Measurements from ENCODE around the gene SLC24A5. TPM values are rescaled to one million over a fixed set of nuclear protein-coding genes. Genes with fewer than 3 reads are reported as not detected.

Gene SLC24A5
- total and polyA plus RNA-seq, 4 experiments from 2014 or later = not detected

DNA sequence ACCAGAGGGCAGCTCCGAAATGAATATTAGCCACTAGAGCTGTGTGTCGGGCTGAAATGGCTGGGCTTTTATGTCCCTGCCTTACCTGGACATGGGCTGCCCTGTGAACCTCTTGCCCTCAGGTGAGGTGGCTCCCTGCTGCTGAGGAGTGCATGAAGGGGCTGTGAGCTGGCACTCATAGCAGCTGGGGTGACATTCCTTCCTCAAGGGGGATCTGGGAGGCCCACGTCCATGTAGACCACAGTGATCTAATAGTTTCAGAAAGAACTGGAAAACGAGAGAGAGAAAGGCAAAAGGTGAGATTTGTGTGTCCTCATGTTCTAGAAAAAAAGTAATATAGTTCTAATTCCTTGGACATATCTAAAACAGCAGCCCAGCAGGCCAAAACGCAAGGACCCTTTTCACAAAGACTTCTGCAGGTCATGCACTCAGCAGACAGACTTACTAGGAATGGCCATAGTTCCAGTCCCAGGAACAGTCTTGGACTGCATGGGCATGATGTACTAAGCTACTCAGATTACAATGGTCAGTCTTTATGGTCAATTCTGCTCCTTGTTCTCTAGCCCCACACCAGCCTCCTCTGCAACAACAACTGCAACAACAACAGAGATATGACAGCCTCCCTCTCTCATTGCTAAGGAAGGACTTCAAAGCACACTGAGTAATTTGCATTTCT, 10.8 kb upstream of the SLC24A5 start:
- intact Hi-C loops (cut with micrococcal nuclease) = no loop called here
- H3K9me3 Mint-ChIP-seq = peaks cover 0 to 2% (median 0%) of the 10 kb centered on the region in 8 donors
- no peak overlapping the region for H3K4me3 Mint-ChIP-seq
- H3K36me3 Mint-ChIP-seq = no peaks in the 10 kb centered on the region
- H3K27me3 ChIP-seq (ENCODE audit: insufficient read depth, low read length) = peaks cover 4% of the 10 kb centered on the region
- no peak overlapping the region for H3K4me3 ChIP-seq (ENCODE audit: low read length in 2 of 2)
- peaks cover 16 to 19% of the 10 kb centered on the region in 2 donors for H3K27me3 Mint-ChIP-seq
- no peaks in the 10 kb centered on the region for H3K9me3 ChIP-seq (ENCODE audit: control insufficient read depth in 1 of 2, low read length in 2 of 2)
- no peaks in the 10 kb centered on the region for H3K4me1 Mint-ChIP-seq
- POLR2A ChIA-PET (ENCODE audit: partially characterized antibody) = no interaction called here
- H3K36me3 ChIP-seq (ENCODE audit: insufficient read depth, low read length) = no peaks in the 10 kb centered on the region
- no peaks in the 10 kb centered on the region for H3K4me1 ChIP-seq (ENCODE audit: insufficient read depth, low read length)
- no peak overlapping the region for H3K27ac ChIP-seq (ENCODE audit: low read depth, low read length)
- no peak overlapping the region for H3K27ac Mint-ChIP-seq
- DNase-seq = no peak
- CTCF ChIA-PET (ENCODE audit: partially characterized antibody) = no interaction called here

DNA sequence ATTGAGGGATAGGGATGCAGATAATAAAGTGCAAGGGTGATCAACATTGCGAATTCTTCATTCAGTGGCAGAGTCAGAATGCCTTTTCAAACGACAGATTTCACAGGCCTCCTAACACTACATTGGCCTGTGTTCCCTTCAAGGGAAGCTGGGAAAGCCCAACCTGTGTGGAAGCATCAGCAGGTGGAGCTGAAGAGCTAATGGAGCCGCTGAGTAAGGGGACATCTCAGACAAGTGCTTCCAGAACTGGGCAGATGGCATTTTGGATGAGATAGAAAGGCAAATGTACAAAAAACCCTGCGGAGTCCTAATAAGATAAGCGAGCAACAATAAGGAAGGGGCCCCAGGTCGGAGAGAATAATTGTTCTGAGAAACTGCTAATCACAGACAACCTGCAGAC, 8.5 kb upstream of the SLC24A5 start:
- H3K27me3 ChIP-seq (ENCODE audit: insufficient read depth, low read length) = no peaks in the 10 kb centered on the region
- no peaks in the 10 kb centered on the region for H3K36me3 Mint-ChIP-seq
- POLR2A ChIA-PET (ENCODE audit: partially characterized antibody) = no interaction called here
- peaks cover 0 to 2% (median 0%) of the 10 kb centered on the region in 8 donors for H3K9me3 Mint-ChIP-seq
- no peaks in the 10 kb centered on the region for H3K4me1 ChIP-seq (ENCODE audit: insufficient read depth, low read length)
- H3K4me3 Mint-ChIP-seq = no peak overlapping the region
- intact Hi-C loops (cut with micrococcal nuclease) = no loop called here
- no peak overlapping the region for H3K27ac ChIP-seq (ENCODE audit: low read depth, low read length)
- H3K27me3 Mint-ChIP-seq = peaks cover 13 to 20% of the 10 kb centered on the region in 2 donors
- no peaks in the 10 kb centered on the region for H3K36me3 ChIP-seq (ENCODE audit: insufficient read depth, low read length)
- no peaks in the 10 kb centered on the region for H3K4me1 Mint-ChIP-seq
- H3K9me3 ChIP-seq (ENCODE audit: control insufficient read depth in 1 of 2, low read length in 2 of 2) = no peaks in the 10 kb centered on the region
- no peak for DNase-seq
- H3K4me3 ChIP-seq (ENCODE audit: low read length in 2 of 2) = no peak overlapping the region
- CTCF ChIA-PET (ENCODE audit: partially characterized antibody) = interaction anchor here (1.1 kb wide), 1 partner anchor 173 kb away, joined by 3 read pairs; no protein-coding TSS in a partner anchor
- peak overlapping the region in 1 of 7 donors; percentile 69 for H3K27ac Mint-ChIP-seq

DNA sequence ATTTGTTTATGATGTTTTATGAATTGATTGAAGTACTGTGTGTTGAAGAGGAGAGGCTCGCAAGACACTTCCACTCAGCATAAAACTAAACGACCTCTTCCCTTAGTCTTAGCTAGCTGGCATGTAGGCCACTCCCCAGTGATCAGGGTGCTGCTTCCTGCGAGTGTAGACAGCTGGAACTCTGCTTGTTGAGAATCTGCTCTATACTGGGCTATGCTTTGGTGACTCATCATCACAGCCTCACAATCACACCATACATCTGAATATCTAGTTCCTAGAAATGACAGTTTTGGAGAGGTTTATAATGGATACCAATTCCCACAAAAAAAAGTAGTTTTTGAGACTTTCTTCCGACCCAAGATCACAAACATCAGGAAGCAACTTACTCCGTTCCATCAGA, 1.5 kb upstream of the SLC24A5 start:
- no peak overlapping the region for H3K4me3 Mint-ChIP-seq
- H3K36me3 ChIP-seq (ENCODE audit: insufficient read depth, low read length) = no peaks in the 10 kb centered on the region
- DNase-seq = no peak
- no peak overlapping the region for H3K27ac Mint-ChIP-seq
- H3K27me3 Mint-ChIP-seq = peaks cover 4 to 5% of the 10 kb centered on the region in 2 donors
- intact Hi-C loops (cut with micrococcal nuclease) = no loop called here
- ChIA-PET POLR2A (ENCODE audit: partially characterized antibody) (no interaction called here), CTCF (ENCODE audit: partially characterized antibody) (no interaction called here)
- no peaks in the 10 kb centered on the region for H3K36me3 Mint-ChIP-seq
- H3K4me3 ChIP-seq (ENCODE audit: low read length in 2 of 2) = no peak overlapping the region
- H3K27ac ChIP-seq (ENCODE audit: low read depth, low read length) = no peak overlapping the region
- H3K9me3 ChIP-seq (ENCODE audit: control insufficient read depth in 1 of 2, low read length in 2 of 2) = no peaks in the 10 kb centered on the region
- H3K4me1 ChIP-seq (ENCODE audit: insufficient read depth, low read length) = no peaks in the 10 kb centered on the region
- no peaks in the 10 kb centered on the region for H3K4me1 Mint-ChIP-seq
- H3K27me3 ChIP-seq (ENCODE audit: insufficient read depth, low read length) = no peaks in the 10 kb centered on the region
- peaks cover 0 to 4% (median under 1%) of the 10 kb centered on the region in 8 donors for H3K9me3 Mint-ChIP-seq

DNA sequence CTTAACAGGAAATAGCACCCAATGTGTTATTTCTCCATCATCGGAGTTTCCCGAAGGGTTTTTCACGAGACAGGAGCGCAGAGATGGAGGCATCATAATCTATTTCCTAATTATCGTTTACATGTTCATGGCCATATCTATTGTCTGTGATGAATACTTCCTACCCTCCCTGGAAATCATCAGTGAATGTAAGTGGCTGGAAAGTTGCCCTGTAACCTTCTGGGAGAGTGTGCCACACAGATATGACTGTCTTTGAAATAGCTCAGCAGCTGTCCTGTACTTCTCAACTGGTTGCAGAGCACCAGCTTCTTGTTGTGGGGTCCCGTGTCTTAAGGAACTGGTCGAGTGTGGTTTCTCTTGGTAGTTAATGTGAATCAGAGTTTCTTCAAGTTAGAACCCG, 1.1 kb downstream of the SLC24A5 start:
- CTCF ChIA-PET (ENCODE audit: partially characterized antibody) = no interaction called here
- intact Hi-C loops (cut with micrococcal nuclease) = no loop called here

DNA sequence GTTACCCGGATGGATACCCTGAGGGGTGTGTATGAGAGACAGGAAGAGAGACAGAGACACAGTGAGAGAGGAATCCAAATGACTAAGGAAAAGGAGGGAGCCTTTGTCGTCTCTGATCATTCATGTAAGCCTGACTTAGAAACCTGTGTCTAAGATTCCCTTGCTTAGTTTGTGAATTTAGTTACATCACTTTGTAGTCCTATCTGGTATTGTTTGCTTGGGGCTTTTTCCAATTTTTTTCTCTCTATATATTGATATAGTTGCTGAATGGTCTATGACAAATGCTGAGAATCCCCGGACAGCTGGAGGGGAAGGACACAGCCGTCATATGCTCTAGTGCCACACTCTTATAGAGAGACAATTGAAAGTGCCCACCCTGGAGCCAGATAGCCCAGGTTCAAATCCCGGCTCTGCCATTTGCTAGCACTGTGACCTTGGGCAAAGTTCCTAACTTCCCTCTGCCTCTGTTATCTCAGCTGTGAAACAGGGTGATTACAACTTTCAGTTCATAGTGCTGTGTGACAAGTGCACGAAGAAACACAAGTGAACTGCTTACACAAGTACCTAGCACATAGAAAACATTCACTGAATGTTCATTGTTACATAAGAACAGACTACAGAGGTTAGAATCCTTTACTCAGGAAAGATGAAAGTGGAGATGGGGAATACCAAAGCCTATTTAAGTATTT, 6.0 kb downstream of the SLC24A5 start:
- ChIA-PET CTCF (ENCODE audit: partially characterized antibody) (no interaction called here), POLR2A (ENCODE audit: partially characterized antibody) (no interaction called here)
- H3K9me3 Mint-ChIP-seq = peaks cover 0 to 2% (median 0%) of the 10 kb centered on the region in 8 donors
- H3K36me3 ChIP-seq (ENCODE audit: insufficient read depth, low read length) = no peaks in the 10 kb centered on the region
- no peaks in the 10 kb centered on the region for H3K4me1 Mint-ChIP-seq
- H3K9me3 ChIP-seq (ENCODE audit: control insufficient read depth in 1 of 2, low read length in 2 of 2) = no peaks in the 10 kb centered on the region
- peaks cover 2 to 12% of the 10 kb centered on the region in 2 donors for H3K27me3 Mint-ChIP-seq
- intact Hi-C loops (cut with micrococcal nuclease) = no loop called here
- H3K36me3 Mint-ChIP-seq = no peaks in the 10 kb centered on the region
- no peak overlapping the region for H3K4me3 ChIP-seq (ENCODE audit: low read length in 2 of 2)
- no peak for DNase-seq
- H3K27me3 ChIP-seq (ENCODE audit: insufficient read depth, low read length) = no peaks in the 10 kb centered on the region
- no peak overlapping the region for H3K27ac ChIP-seq (ENCODE audit: low read depth, low read length)
- H3K4me3 Mint-ChIP-seq = no peak overlapping the region
- no peak overlapping the region for H3K27ac Mint-ChIP-seq
- H3K4me1 ChIP-seq (ENCODE audit: insufficient read depth, low read length) = no peaks in the 10 kb centered on the region

More for the DNA sequence above, 1.1 kb downstream of the SLC24A5 start:
- no peak for DNase-seq
- Histone ChIP-seq H3K36me3 (ENCODE audit: insufficient read depth, low read length) (no peaks in the 10 kb centered on the region), H3K4me3 (ENCODE audit: low read length in 2 of 2) (no peak overlapping the region), H3K4me1 (ENCODE audit: insufficient read depth, low read length) (no peaks in the 10 kb centered on the region), H3K27me3 (ENCODE audit: insufficient read depth, low read length) (no peaks in the 10 kb centered on the region), H3K27ac (ENCODE audit: low read depth, low read length) (no peak overlapping the region), H3K9me3 (ENCODE audit: control insufficient read depth in 1 of 2, low read length in 2 of 2) (no peaks in the 10 kb centered on the region)
- no peaks in the 10 kb centered on the region for H3K4me1 Mint-ChIP-seq
- H3K36me3 Mint-ChIP-seq = no peaks in the 10 kb centered on the region
- H3K4me3 Mint-ChIP-seq = no peak overlapping the region
- peaks cover 2 to 8% of the 10 kb centered on the region in 2 donors for H3K27me3 Mint-ChIP-seq
- H3K9me3 Mint-ChIP-seq = peaks cover 0 to 4% (median 0%) of the 10 kb centered on the region in 8 donors
- no peak overlapping the region for H3K27ac Mint-ChIP-seq
- POLR2A ChIA-PET (ENCODE audit: partially characterized antibody) = no interaction called here

DNA sequence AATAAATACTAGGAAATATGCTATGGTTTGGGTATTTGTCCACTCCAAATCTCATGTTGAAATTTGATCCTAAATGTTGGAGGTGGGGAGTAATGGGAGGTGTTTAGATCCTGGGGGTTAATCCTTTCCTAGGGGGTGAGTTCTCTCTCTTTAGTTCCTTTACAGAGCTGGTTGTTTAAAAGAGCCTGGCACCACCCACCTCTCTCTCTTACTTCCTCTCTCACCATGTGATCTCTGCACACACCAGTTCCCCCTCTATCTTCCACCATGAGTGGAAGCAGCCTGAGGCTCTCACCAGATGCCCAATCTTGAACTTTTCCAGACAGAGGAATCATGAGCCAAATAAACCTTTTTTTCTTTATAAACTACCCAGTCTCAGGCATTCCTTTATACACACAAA, 10.5 kb downstream of the SLC24A5 start:
- H3K4me3 ChIP-seq (ENCODE audit: low read length in 2 of 2) = no peak overlapping the region
- ChIA-PET CTCF (ENCODE audit: partially characterized antibody) (no interaction called here), POLR2A (ENCODE audit: partially characterized antibody) (no interaction called here)
- no peaks in the 10 kb centered on the region for H3K9me3 Mint-ChIP-seq
- H3K27me3 ChIP-seq (ENCODE audit: insufficient read depth, low read length) = no peaks in the 10 kb centered on the region
- H3K4me1 ChIP-seq (ENCODE audit: insufficient read depth, low read length) = no peaks in the 10 kb centered on the region
- H3K9me3 ChIP-seq (ENCODE audit: control insufficient read depth in 1 of 2, low read length in 2 of 2) = no peaks in the 10 kb centered on the region
- no peak overlapping the region for H3K27ac Mint-ChIP-seq
- H3K27ac ChIP-seq (ENCODE audit: low read depth, low read length) = no peak overlapping the region
- H3K4me1 Mint-ChIP-seq = no peaks in the 10 kb centered on the region
- H3K4me3 Mint-ChIP-seq = no peak overlapping the region
- H3K27me3 Mint-ChIP-seq = peaks cover 0 to 8% of the 10 kb centered on the region in 2 donors
- no peak for DNase-seq
- H3K36me3 Mint-ChIP-seq = no peaks in the 10 kb centered on the region
- no peaks in the 10 kb centered on the region for H3K36me3 ChIP-seq (ENCODE audit: insufficient read depth, low read length)
- intact Hi-C loops (cut with micrococcal nuclease) = no loop called here

DNA sequence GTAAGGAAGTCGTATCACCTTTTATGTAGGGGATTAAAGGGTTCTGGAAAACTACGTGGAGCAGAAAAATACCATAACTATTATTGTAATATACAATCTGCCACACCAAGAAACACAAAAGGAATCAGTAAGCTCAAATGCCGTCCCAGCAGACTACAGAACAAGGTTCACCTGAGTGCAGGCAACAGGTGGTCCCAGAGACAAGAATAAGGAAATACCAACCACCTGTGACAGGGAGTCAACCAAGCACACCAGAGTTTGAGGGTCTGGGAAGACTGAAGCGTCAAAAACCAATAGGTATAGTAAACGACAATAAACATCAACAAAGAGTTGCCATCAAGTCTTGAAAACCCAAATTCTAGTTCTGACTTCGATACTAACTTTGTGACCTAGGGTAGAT, 12.1 kb downstream of the SLC24A5 start:
- Histone ChIP-seq H3K36me3 (ENCODE audit: insufficient read depth, low read length) (no peaks in the 10 kb centered on the region), H3K9me3 (ENCODE audit: control insufficient read depth in 1 of 2, low read length in 2 of 2) (no peaks in the 10 kb centered on the region), H3K27ac (ENCODE audit: low read depth, low read length) (no peak overlapping the region), H3K4me1 (ENCODE audit: insufficient read depth, low read length) (no peaks in the 10 kb centered on the region), H3K4me3 (ENCODE audit: low read length in 2 of 2) (no peak overlapping the region), H3K27me3 (ENCODE audit: insufficient read depth, low read length) (no peaks in the 10 kb centered on the region)
- CTCF ChIA-PET (ENCODE audit: partially characterized antibody) = no interaction called here
- no peaks in the 10 kb centered on the region for H3K9me3 Mint-ChIP-seq
- POLR2A ChIA-PET (ENCODE audit: partially characterized antibody) = interaction anchor here (0.7 kb wide), 1 partner anchor 8 kb away, joined by 3 read pairs; no protein-coding TSS in a partner anchor
- H3K4me3 Mint-ChIP-seq = no peak overlapping the region
- no peaks in the 10 kb centered on the region for H3K36me3 Mint-ChIP-seq
- no peak for DNase-seq
- H3K27me3 Mint-ChIP-seq = no peaks in the 10 kb centered on the region
- intact Hi-C loops (cut with micrococcal nuclease) = no loop called here
- H3K4me1 Mint-ChIP-seq = no peaks in the 10 kb centered on the region
- no peak overlapping the region for H3K27ac Mint-ChIP-seq
